SK-N-SH (cell line): ENCODE measurements around the gene SLC13A4. TPM values are rescaled to one million over a fixed set of nuclear protein-coding genes. Genes with fewer than 3 reads are reported as not detected.

Source experiments
- CTCF ChIA-PET: fragments of 300-600, 350-600 bp; formaldehyde crosslinking; extraction: SDS; loops from one replicate; lab custom pipeline; 2021; lab: Yijun Ruan, JAX
- POLR2A ChIA-PET: fragments of 350-600 bp; sonication (Branson Sonifier 250); formaldehyde crosslinking; extraction: SDS; loops from one replicate; lab custom pipeline; 2020; ENCODE audit warnings: antibody characterized with exemption, inconsistent platforms; lab: Yijun Ruan, JAX
- DNase-seq: peaks from one replicate; pipeline ENCODE4 v3.0.0; 2012
- H2AFZ ChIP-seq: fragments of 200-600 bp; sonication (generic); 2 replicates; pipeline ENCODE4 v1.8.1; 2016; ENCODE audit warnings: antibody characterized with exemption, mild to moderate bottlenecking, low read depth
- H3F3A ChIP-seq: fragments of 200-600 bp; sonication (generic); replicated peaks from 2 replicates; pipeline ENCODE3; 2016; ENCODE audit warnings: antibody characterized with exemption, mild to moderate bottlenecking; ENCODE audit not compliant: insufficient read depth
- H3K27ac ChIP-seq, 2 experiments: fragments of 200-500 bp in 1 of 2; fragments of 200-600 bp in 1 of 2; sonication (Bioruptor generic) in 1 of 2; sonication (generic), shearing (Covaris generic) in 1 of 2; 2 replicates each; pipeline versions ENCODE4 v1.5.1 to v1.6.1; 2014 to 2016; ENCODE audit warnings: low read depth in 2 of 2, inconsistent platforms in 1 of 2, low read length in 1 of 2, mild to moderate bottlenecking in 1 of 2, mixed read lengths in 1 of 2
- H3K27me3 ChIP-seq: fragments of 200-600 bp; sonication (generic), shearing (Covaris generic); 2 replicates; pipeline ENCODE4 v1.6.1; 2016; ENCODE audit warnings: mixed run types; ENCODE audit not compliant: insufficient read depth
- H3K36me3 ChIP-seq, 2 experiments: fragments of 200-500 bp in 1 of 2; fragments of 200-600 bp in 1 of 2; sonication (Bioruptor generic) in 1 of 2; sonication (generic) in 1 of 2; replicated peaks in 1 of 2; 2 replicates each; pipeline versions ENCODE3 to v1.5.1; 2014 to 2016; ENCODE audit warnings: low read length in 1 of 2, mild to moderate bottlenecking in 1 of 2; ENCODE audit not compliant: insufficient read depth in 2 of 2, control insufficient read depth in 1 of 2
- H3K4me1 ChIP-seq, 2 experiments: fragments of 200-500 bp in 1 of 2; fragments of 200-600 bp in 1 of 2; sonication (Bioruptor generic) in 1 of 2; sonication (generic), shearing (Covaris generic) in 1 of 2; 2 replicates each; pipeline versions ENCODE4 v1.5.1 to v1.6.1; 2014 to 2016; ENCODE audit warnings: low read depth in 1 of 2, low read length in 1 of 2, mixed run types in 1 of 2; ENCODE audit not compliant: insufficient read depth in 2 of 2, control insufficient read depth in 1 of 2
- H3K4me2 ChIP-seq: fragments of 200-600 bp; sonication (generic), shearing (Covaris generic); 2 replicates; pipeline ENCODE4 v1.6.1; 2017; ENCODE audit warnings: mixed run types
- H3K4me3 ChIP-seq, 2 experiments: fragments of 200-500 bp in 1 of 2; fragments of 200-600 bp in 1 of 2; sonication (Bioruptor generic) in 1 of 2; sonication (generic), shearing (Covaris generic) in 1 of 2; 2 replicates each; pipeline versions ENCODE4 v1.5.1 to v1.8.1; 2014 to 2016; ENCODE audit warnings: low read depth in 2 of 2, inconsistent platforms in 1 of 2, low read length in 1 of 2, mild to moderate bottlenecking in 1 of 2, mixed read lengths in 1 of 2, moderate library complexity in 1 of 2
- H3K79me2 ChIP-seq: fragments of 200-600 bp; sonication (generic); 2 replicates; pipeline ENCODE4 v1.8.1; 2017; ENCODE audit warnings: mild to moderate bottlenecking; ENCODE audit not compliant: insufficient read depth
- H3K9ac ChIP-seq: fragments of 200-600 bp; sonication (generic); 2 replicates; pipeline ENCODE4 v1.6.1; 2017; ENCODE audit warnings: mixed run types
- H3K9me2 ChIP-seq: fragments of 200-600 bp; sonication (generic); 2 replicates; pipeline ENCODE4 v1.6.1; 2017; ENCODE audit warnings: mixed run types
- H3K9me3 ChIP-seq: fragments of 200-600 bp; sonication (generic); 2 replicates; pipeline ENCODE4 v1.6.1; 2017; ENCODE audit warnings: mixed run types, mild to moderate bottlenecking, moderate library complexity
- H4K20me1 ChIP-seq: fragments of 200-600 bp; sonication (generic); 2 replicates; pipeline ENCODE4 v1.6.1; 2017; ENCODE audit warnings: mild to moderate bottlenecking, mixed run types; ENCODE audit not compliant: insufficient read depth
- ELF1 ChIP-seq: IDR thresholded peaks from 2 replicates; pipeline ENCODE4 v1.4.0; 2012
- EP300 ChIP-seq, 2 experiments: IDR thresholded peaks; 2 replicates each; pipeline versions ENCODE4 v1.4.0 to v1.6.1; 2012; ENCODE audit warnings: borderline replicate concordance in 1 of 2, low read depth in 1 of 2, low read length in 1 of 2
- EZH2phosphoT487 ChIP-seq: fragments of 200-600 bp; sonication (generic); IDR thresholded peaks from 2 replicates; pipeline ENCODE4 v1.6.1; 2017; ENCODE audit warnings: low read depth, mixed run types, mild to moderate bottlenecking, antibody characterized with exemption, moderate library complexity, borderline replicate concordance
- GATA2 ChIP-seq: sonication (generic); formaldehyde crosslinking; IDR thresholded peaks from 2 replicates; pipeline ENCODE4 v1.5.0; 2020; ENCODE audit warnings: mild to moderate bottlenecking, missing genetic modification reagents
- MEF2A ChIP-seq: IDR thresholded peaks from 2 replicates; pipeline ENCODE4 v1.4.0; 2012; ENCODE audit warnings: low read depth, borderline replicate concordance
- MXI1 ChIP-seq: IDR thresholded peaks from 2 replicates; pipeline ENCODE4 v1.6.1; 2012; ENCODE audit warnings: mild to moderate bottlenecking, low read depth, low read length, improper control_type of control experiment
- POLR2AphosphoS5 ChIP-seq: IDR thresholded peaks from 2 replicates; pipeline ENCODE4 v1.6.1; 2012; ENCODE audit warnings: low read depth, low read length
- SIN3A ChIP-seq: IDR thresholded peaks from 2 replicates; pipeline ENCODE4 v1.6.1; 2012; ENCODE audit warnings: low read depth, mild to moderate bottlenecking, low read length, moderate library complexity, borderline replicate concordance
- TAF1 ChIP-seq: IDR thresholded peaks from 2 replicates; pipeline ENCODE4 v1.6.1; 2012; ENCODE audit warnings: low read depth, mild to moderate bottlenecking, low read length, moderate library complexity, borderline replicate concordance
- TCF12 ChIP-seq: IDR thresholded peaks from 2 replicates; pipeline ENCODE4 v1.4.0; 2012
- YY1 ChIP-seq: IDR thresholded peaks from 2 replicates; pipeline ENCODE4 v1.4.0; 2012; ENCODE audit warnings: low read depth, mild to moderate bottlenecking
- WGBS: methylation state at CpG from one replicate; pipeline ENCODE4 v1.1.6; 2017; ENCODE audit warnings: low lambda C conversion rate; 5-methylcytosine and 5-hydroxymethylcytosine counted together
- polyA plus RNA-seq, 3 experiments: library from polyadenylated mRNA; depleted of rRNA; stranded (reverse); fragments of >200 nt; gene quantifications; 2 replicates each; pipeline ENCODE4 v1.2.3, GENCODE V29; 2012
- TF ChIP-seq, protein P1 (sequence below): fragments of 200-600 bp; sonication (generic); IDR thresholded peaks from 2 replicates; pipeline ENCODE4 v1.6.1; 2017; ENCODE audit warnings: antibody characterized with exemption, mild to moderate bottlenecking, moderate library complexity
- TF ChIP-seq, protein P2 (sequence below): IDR thresholded peaks from 2 replicates; pipeline ENCODE4 v1.4.0; 2012; ENCODE audit warnings: low read depth, borderline replicate concordance

The SLC13A4 gene
- polyA plus RNA-seq, 1 of the 3 experiments (the other 2 are of a cell fraction), result 0.30 TPM

DNA sequence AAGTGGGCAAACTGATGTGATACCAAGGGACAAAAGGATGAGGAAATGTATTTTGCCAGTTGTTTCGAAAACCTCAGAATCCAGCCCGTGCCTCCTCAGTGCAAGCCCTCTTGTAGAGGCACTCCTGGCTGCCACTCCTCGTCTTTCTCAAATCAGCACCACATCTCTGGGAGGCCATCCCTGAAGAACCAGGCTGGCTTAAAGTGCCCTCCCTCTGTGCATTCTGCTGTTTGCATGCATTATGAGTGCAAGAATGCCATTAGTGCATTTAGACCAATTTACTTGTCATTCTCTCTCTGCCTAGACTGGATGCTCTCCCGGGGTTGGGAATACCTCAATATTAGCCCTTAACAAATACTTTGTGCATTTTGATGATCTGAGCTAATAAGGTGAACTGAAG lies 40.5 kb upstream of the SLC13A4 start:
- H3F3A ChIP-seq, result peaks cover 4% of the 10 kb centered on the region
- no peak for TF ChIP-seq EP300 (IDR thresholded peaks at IDR 0.05; ENCODE audit: borderline replicate concordance in 1 of 2, low read depth in 1 of 2, low read length in 1 of 2)
- TF ChIP-seq SIN3A, result no peak
- TF ChIP-seq POLR2AphosphoS5, result no peak
- TF ChIP-seq EZH2phosphoT487, result no peak
- TF ChIP-seq, protein P1, sequence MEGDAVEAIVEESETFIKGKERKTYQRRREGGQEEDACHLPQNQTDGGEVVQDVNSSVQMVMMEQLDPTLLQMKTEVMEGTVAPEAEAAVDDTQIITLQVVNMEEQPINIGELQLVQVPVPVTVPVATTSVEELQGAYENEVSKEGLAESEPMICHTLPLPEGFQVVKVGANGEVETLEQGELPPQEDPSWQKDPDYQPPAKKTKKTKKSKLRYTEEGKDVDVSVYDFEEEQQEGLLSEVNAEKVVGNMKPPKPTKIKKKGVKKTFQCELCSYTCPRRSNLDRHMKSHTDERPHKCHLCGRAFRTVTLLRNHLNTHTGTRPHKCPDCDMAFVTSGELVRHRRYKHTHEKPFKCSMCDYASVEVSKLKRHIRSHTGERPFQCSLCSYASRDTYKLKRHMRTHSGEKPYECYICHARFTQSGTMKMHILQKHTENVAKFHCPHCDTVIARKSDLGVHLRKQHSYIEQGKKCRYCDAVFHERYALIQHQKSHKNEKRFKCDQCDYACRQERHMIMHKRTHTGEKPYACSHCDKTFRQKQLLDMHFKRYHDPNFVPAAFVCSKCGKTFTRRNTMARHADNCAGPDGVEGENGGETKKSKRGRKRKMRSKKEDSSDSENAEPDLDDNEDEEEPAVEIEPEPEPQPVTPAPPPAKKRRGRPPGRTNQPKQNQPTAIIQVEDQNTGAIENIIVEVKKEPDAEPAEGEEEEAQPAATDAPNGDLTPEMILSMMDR, result no peak
- TF ChIP-seq MXI1, result no peak
- no peak for TF ChIP-seq GATA2 (CRISPR knock-in tag)
- TF ChIP-seq ELF1, result no peak
- no peak for TF ChIP-seq MEF2A
- peaks cover 0 to 14% of the 10 kb centered on the region in 2 experiments; a peak in 1 of 4 replicates for H3K4me1 ChIP-seq
- H3K9me2 ChIP-seq, result no peaks in the 10 kb centered on the region
- H3K27me3 ChIP-seq, result no peaks in the 10 kb centered on the region
- no peak for DNase-seq
- 80% methylated on average over 4 of the region's 4 CpGs for WGBS
- POLR2A ChIA-PET, result no interaction called here
- H3K27ac ChIP-seq, result no peak overlapping the region
- H3K9ac ChIP-seq, result no peak overlapping the region
- no peaks in the 10 kb centered on the region for H3K9me3 ChIP-seq
- H3K4me3 ChIP-seq, result no peak overlapping the region
- H2AFZ ChIP-seq, result no peak overlapping the region
- no peaks in the 10 kb centered on the region for H4K20me1 ChIP-seq
- CTCF ChIA-PET, result interaction anchor here (1.9 kb wide), 1 partner anchor 95 kb away, joined by 6 read pairs; no protein-coding TSS in a partner anchor
- no peaks in the 10 kb centered on the region for H3K79me2 ChIP-seq
- H3K36me3 ChIP-seq, result no peaks in the 10 kb centered on the region
- no peak overlapping the region for H3K4me2 ChIP-seq

DNA sequence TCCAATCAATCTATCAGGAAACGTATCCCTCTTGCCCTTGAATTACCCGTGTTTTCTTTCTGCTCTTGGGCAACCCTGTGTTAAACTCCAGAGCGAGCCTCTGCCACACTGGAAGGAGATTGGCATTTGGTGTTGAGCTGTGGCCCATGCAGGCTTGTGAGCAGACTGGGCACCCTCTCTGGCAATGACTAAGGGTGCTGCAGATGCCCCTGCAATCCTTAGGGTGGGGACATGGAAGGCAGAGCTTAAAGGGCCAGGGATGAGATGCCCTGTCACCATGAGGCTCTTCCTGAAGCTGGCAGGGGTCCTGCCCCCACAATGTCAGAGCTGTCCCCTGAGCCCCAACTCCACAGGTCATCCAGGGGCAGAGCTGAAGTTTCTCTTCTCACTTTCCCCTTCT lies 40.1 kb upstream of the SLC13A4 start:
- ChIA-PET POLR2A (no interaction called here), CTCF (interaction anchor here (1.9 kb wide), 1 partner anchor 95 kb away, joined by 6 read pairs; no protein-coding TSS in a partner anchor)
- H3K4me2 ChIP-seq, result no peak overlapping the region
- H3K4me1 ChIP-seq, result peaks cover 0 to 13% of the 10 kb centered on the region in 2 experiments; a peak in 1 of 4 replicates
- no peak overlapping the region for H3K27ac ChIP-seq
- H3K9me3 ChIP-seq, result no peaks in the 10 kb centered on the region
- no peak overlapping the region for H2AFZ ChIP-seq
- no peaks in the 10 kb centered on the region for H3K27me3 ChIP-seq
- H4K20me1 ChIP-seq, result no peaks in the 10 kb centered on the region
- H3K36me3 ChIP-seq, result no peaks in the 10 kb centered on the region
- no peak for DNase-seq
- TF ChIP-seq GATA2 (CRISPR knock-in tag) (no peak), YY1 (no peak), TAF1 (no peak), SIN3A (no peak), TCF12 (no peak)
- TF ChIP-seq, protein P2, sequence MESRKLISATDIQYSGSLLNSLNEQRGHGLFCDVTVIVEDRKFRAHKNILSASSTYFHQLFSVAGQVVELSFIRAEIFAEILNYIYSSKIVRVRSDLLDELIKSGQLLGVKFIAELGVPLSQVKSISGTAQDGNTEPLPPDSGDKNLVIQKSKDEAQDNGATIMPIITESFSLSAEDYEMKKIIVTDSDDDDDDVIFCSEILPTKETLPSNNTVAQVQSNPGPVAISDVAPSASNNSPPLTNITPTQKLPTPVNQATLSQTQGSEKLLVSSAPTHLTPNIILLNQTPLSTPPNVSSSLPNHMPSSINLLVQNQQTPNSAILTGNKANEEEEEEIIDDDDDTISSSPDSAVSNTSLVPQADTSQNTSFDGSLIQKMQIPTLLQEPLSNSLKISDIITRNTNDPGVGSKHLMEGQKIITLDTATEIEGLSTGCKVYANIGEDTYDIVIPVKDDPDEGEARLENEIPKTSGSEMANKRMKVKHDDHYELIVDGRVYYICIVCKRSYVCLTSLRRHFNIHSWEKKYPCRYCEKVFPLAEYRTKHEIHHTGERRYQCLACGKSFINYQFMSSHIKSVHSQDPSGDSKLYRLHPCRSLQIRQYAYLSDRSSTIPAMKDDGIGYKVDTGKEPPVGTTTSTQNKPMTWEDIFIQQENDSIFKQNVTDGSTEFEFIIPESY, result no peak
- TF ChIP-seq, all 33 proteins: peak for 0
- H3K9ac ChIP-seq, result no peak overlapping the region
- H3K79me2 ChIP-seq, result no peaks in the 10 kb centered on the region
- no peaks in the 10 kb centered on the region for H3K9me2 ChIP-seq
- WGBS, result 67% methylated on average over 3 of the region's 3 CpGs
- H3F3A ChIP-seq, result peaks cover 8% of the 10 kb centered on the region
- H3K4me3 ChIP-seq, result no peak overlapping the region
